ENCODE measurements around the gene EXPH5. TPM values are rescaled to one million over a fixed set of nuclear protein-coding genes. Genes with fewer than 3 reads are reported as not detected.
"Not testable (repeated sequence)": the region's sequence is repeated elsewhere in the genome, so short reads cannot be mapped to it uniquely, and the experiment has no call there.

Gene EXPH5
- total and polyA plus RNA-seq, 8 donors: 0.70 to 5.7 (median 3.2) TPM

DNA sequence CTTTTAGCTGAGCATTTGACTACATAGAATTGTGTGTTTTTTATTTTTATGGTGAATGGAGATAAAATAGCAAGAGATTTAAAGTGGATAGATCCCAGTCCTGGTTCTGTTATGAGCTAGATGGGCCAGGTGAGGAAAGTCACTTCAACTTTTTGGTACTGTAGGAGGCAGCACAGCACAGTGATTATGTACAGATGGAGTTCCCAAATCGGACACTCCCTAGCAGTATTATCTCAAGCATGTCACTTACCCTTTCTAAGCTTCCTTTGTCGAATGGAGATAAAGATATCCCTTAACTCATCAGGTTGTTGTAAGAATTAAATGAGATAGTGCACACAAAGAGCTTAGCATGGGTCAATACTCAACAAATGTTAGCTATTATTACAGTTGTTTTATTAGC lies 5.3 kb downstream of the EXPH5 start:
- Histone ChIP-seq H3K36me3 (no peaks in the 10 kb centered on the region), H3K4me3 (no peak overlapping the region), H3K9me3 (no peaks in the 10 kb centered on the region), H3K4me1 (no peaks in the 10 kb centered on the region), H3K27me3 (no peaks in the 10 kb centered on the region), H3K27ac (no peak overlapping the region)
- 48 to 61% methylated on average over 2 of the region's 2 CpGs for WGBS, 2 donors
- intact Hi-C loops (cut with DNase I): no loop called here
- FAIRE-seq: no peak
- ATAC-seq: no peak
- no peak for TF ChIP-seq CTCF (IDR thresholded peaks at IDR 0.05)
- DNase-seq: no peak

DNA sequence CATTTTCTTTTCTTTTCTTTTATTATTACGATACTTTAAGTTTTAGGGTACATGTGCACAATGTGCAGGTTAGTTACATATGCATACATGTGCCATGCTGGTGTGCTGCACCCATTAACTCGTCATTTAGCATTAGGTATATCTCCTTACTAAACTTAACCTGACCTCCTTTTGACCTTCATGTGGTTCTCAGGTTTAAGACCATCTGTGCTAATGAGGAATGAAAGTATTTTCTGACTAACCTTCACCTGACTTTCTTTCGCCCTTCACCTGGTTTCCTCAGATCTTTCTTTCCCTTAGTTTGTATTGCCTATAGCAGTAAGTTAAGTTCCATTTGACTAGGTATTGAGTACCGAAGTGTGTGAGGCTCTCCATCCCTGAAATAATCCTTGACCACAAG lies 6.5 kb downstream of the EXPH5 start:
- H3K36me3 ChIP-seq: no peaks in the 10 kb centered on the region
- 91 to 95% methylated on average over 4 of the region's 4 CpGs for WGBS, 2 donors
- FAIRE-seq: no peak
- no peaks in the 10 kb centered on the region for H3K4me1 ChIP-seq
- H3K27ac ChIP-seq: no peak overlapping the region
- H3K4me3 ChIP-seq: no peak overlapping the region
- DNase-seq: no peak
- no peaks in the 10 kb centered on the region for H3K9me3 ChIP-seq
- intact Hi-C loops (cut with DNase I): no loop called here
- no peak for ATAC-seq
- no peaks in the 10 kb centered on the region for H3K27me3 ChIP-seq
- TF ChIP-seq CTCF (IDR thresholded peaks at IDR 0.05): no peak

GRCh38 chr11:108586600-108586999 lies 7.0 kb downstream of the EXPH5 start:
- ATAC-seq (peak in 3 of 4 donors; percentile 61 to 69 (median 65)), FAIRE-seq (no peak), DNase-seq (no peak)
- no peak overlapping the region for H3K27ac ChIP-seq
- H3K4me3 ChIP-seq: no peak overlapping the region
- no peaks in the 10 kb centered on the region for H3K36me3 ChIP-seq
- TF ChIP-seq CTCF (IDR thresholded peaks at IDR 0.05): no peak
- 59 to 64% methylated on average over 3 of the region's 3 CpGs for WGBS, 2 donors
- H3K27me3 ChIP-seq: no peaks in the 10 kb centered on the region
- H3K4me1 ChIP-seq: no peaks in the 10 kb centered on the region
- H3K9me3 ChIP-seq: no peaks in the 10 kb centered on the region
- intact Hi-C loops (cut with DNase I): no loop called here

GRCh38 chr11:108586185-108586584 lies 7.4 kb downstream of the EXPH5 start:
- 97% methylated on average over 4 of the region's 4 CpGs for WGBS, 2 donors
- DNase-seq; H3K4me1 ChIP-seq; H3K27ac ChIP-seq; ATAC-seq; H3K27me3 ChIP-seq; intact Hi-C loops (cut with DNase I); H3K4me3 ChIP-seq; H3K9me3 ChIP-seq; FAIRE-seq; H3K36me3 ChIP-seq: not testable (repeated sequence)

GRCh38 chr11:108584973-108585372 lies 8.6 kb downstream of the EXPH5 start:
- Histone ChIP-seq H3K9me3 (no peaks in the 10 kb centered on the region), H3K4me1 (no peaks in the 10 kb centered on the region), H3K27ac (no peak overlapping the region), H3K4me3 (no peak overlapping the region), H3K36me3 (no peaks in the 10 kb centered on the region), H3K27me3 (no peaks in the 10 kb centered on the region)
- DNase-seq (no peak), FAIRE-seq (no peak), ATAC-seq (no peak)
- no peak for TF ChIP-seq CTCF (IDR thresholded peaks at IDR 0.05)
- intact Hi-C loops (cut with DNase I): no loop called here

DNA sequence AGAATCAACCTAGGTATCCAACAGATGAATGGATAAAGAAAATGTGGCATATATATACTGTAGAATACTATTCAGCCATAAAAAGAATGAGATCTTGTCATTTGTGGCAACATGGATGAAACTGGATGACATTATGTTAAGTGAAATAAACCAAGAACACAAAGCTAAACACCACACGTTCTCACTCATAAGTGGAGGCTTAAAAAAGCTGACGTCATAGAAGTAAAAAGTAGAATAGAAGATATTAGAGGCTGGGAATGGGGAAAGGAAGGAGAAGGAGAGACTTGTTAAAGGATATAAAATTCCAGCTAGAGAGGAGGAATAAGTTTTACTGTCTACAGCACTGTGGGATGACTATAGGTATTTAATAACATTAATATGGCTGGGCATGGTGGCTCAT lies 12.9 kb downstream of the EXPH5 start:
- no peak overlapping the region for H3K27ac ChIP-seq
- no peaks in the 10 kb centered on the region for H3K9me3 ChIP-seq
- no peaks in the 10 kb centered on the region for H3K27me3 ChIP-seq
- no peak for DNase-seq
- H3K4me1 ChIP-seq: no peaks in the 10 kb centered on the region
- no peak for TF ChIP-seq CTCF (IDR thresholded peaks at IDR 0.05)
- H3K36me3 ChIP-seq: no peaks in the 10 kb centered on the region
- ATAC-seq: no peak
- FAIRE-seq: no peak
- H3K4me3 ChIP-seq: no peak overlapping the region
- intact Hi-C loops (cut with DNase I): no loop called here
- WGBS, 2 donors: 94 to 95% methylated on average over 2 of the region's 2 CpGs

Data from pancreas (tissue), 10 donors.